ENCODE results near the gene LY9.

LY9 gene

DNA sequence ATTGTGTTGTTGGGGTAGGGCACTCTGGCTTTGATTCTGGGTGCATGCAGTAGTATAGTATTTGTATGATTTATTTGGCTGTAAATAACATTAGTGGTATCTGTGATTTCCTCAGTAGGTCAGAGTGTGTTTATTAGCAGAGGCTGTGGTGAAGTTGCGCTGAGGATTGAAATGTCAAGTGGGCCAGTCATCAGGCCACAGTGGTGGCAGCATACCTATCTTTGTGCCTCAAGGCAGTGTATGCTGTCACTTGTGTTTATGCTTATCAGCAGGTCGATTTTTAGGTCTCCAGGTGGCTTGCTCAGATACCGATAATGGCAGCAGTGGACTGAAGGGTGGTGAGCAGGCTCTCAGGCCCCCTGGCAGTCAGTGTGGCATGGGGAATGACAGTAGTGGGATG, 11.3 kb downstream of the LY9 start:
- H4K20me1 ChIP-seq (ENCODE audit: insufficient read depth, low read length, poor library complexity, severe bottlenecking), result no peaks in the 10 kb centered on the region
- peaks cover 11% of the 10 kb centered on the region for H3K27me3 ChIP-seq (ENCODE audit: insufficient read depth, low read length, poor library complexity, severe bottlenecking)
- H2AFZ ChIP-seq (ENCODE audit: low read length), result no peak overlapping the region
- no peaks in the 10 kb centered on the region for H3K9me2 ChIP-seq (replicated peaks; ENCODE audit: low read depth, low read length)
- no peaks in the 10 kb centered on the region for H3F3A ChIP-seq (ENCODE audit: low read depth)
- no peak overlapping the region for H3K9ac ChIP-seq (ENCODE audit: low read depth, low read length, poor library complexity, severe bottlenecking)
- H3K4me1 ChIP-seq (ENCODE audit: insufficient read depth, low read length, poor library complexity, severe bottlenecking), result no peaks in the 10 kb centered on the region
- no peaks in the 10 kb centered on the region for H3K79me2 ChIP-seq (ENCODE audit: insufficient read depth, low read length)
- peaks cover 5% of the 10 kb centered on the region; the same call in 1 of the 2 replicates for H3K9me3 ChIP-seq (ENCODE audit: insufficient read depth, low read depth, low read length)
- TF ChIP-seq, protein P1, sequence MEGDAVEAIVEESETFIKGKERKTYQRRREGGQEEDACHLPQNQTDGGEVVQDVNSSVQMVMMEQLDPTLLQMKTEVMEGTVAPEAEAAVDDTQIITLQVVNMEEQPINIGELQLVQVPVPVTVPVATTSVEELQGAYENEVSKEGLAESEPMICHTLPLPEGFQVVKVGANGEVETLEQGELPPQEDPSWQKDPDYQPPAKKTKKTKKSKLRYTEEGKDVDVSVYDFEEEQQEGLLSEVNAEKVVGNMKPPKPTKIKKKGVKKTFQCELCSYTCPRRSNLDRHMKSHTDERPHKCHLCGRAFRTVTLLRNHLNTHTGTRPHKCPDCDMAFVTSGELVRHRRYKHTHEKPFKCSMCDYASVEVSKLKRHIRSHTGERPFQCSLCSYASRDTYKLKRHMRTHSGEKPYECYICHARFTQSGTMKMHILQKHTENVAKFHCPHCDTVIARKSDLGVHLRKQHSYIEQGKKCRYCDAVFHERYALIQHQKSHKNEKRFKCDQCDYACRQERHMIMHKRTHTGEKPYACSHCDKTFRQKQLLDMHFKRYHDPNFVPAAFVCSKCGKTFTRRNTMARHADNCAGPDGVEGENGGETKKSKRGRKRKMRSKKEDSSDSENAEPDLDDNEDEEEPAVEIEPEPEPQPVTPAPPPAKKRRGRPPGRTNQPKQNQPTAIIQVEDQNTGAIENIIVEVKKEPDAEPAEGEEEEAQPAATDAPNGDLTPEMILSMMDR (conservative IDR thresholded peaks at IDR 0.05; ENCODE audit: low read length), result no peak
- no peak for TF ChIP-seq EZH2phosphoT487 (IDR thresholded peaks at IDR 0.05; ENCODE audit: borderline replicate concordance)
- no peak overlapping the region for H3K4me2 ChIP-seq (ENCODE audit: low read depth, low read length, poor library complexity, severe bottlenecking)
- H3K36me3 ChIP-seq (ENCODE audit: insufficient read depth, low read length), result no peaks in the 10 kb centered on the region
- no peak overlapping the region for H3K4me3 ChIP-seq (ENCODE audit: low read length, poor library complexity, severe bottlenecking)

DNA sequence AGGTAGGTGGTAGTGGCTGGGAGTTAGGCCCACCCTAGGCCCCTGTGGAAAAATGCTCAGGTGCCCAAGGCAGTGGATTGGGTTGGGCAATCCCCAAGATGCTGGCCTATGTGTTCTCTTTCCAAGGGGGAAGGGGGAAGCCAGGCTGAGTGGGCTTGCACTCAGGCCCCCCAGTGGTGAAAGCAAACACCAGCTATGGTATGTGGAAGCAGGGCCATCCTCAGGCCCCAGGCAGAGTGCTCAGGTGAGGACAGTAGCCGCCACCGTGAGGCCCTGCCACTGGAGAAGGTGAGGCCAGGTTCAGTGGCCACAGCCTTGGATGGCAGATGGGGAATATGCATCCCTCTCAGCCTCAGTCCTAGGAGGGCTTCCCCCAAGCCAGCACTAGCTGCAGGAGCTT, 11.8 kb downstream of the LY9 start:
- Histone ChIP-seq H3K27me3 (ENCODE audit: insufficient read depth, low read length, poor library complexity, severe bottlenecking) (peaks cover 11% of the 10 kb centered on the region), H3K79me2 (ENCODE audit: insufficient read depth, low read length) (no peaks in the 10 kb centered on the region), H4K20me1 (ENCODE audit: insufficient read depth, low read length, poor library complexity, severe bottlenecking) (no peaks in the 10 kb centered on the region), H2AFZ (ENCODE audit: low read length) (no peak overlapping the region), H3K9me2 (replicated peaks; ENCODE audit: low read depth, low read length) (no peaks in the 10 kb centered on the region), H3K4me2 (ENCODE audit: low read depth, low read length, poor library complexity, severe bottlenecking) (no peak overlapping the region), H3F3A (ENCODE audit: low read depth) (no peaks in the 10 kb centered on the region), H3K9me3 (ENCODE audit: insufficient read depth, low read depth, low read length) (peaks cover 5% of the 10 kb centered on the region; the same call in 1 of the 2 replicates), H3K4me1 (ENCODE audit: insufficient read depth, low read length, poor library complexity, severe bottlenecking) (no peaks in the 10 kb centered on the region), H3K4me3 (ENCODE audit: low read length, poor library complexity, severe bottlenecking) (no peak overlapping the region), H3K36me3 (ENCODE audit: insufficient read depth, low read length) (no peaks in the 10 kb centered on the region), H3K9ac (ENCODE audit: low read depth, low read length, poor library complexity, severe bottlenecking) (no peak overlapping the region)
- TF ChIP-seq, protein P1 (conservative IDR thresholded peaks at IDR 0.05; ENCODE audit: low read length), result no peak
- TF ChIP-seq EZH2phosphoT487 (IDR thresholded peaks at IDR 0.05; ENCODE audit: borderline replicate concordance), result no peak

DNA sequence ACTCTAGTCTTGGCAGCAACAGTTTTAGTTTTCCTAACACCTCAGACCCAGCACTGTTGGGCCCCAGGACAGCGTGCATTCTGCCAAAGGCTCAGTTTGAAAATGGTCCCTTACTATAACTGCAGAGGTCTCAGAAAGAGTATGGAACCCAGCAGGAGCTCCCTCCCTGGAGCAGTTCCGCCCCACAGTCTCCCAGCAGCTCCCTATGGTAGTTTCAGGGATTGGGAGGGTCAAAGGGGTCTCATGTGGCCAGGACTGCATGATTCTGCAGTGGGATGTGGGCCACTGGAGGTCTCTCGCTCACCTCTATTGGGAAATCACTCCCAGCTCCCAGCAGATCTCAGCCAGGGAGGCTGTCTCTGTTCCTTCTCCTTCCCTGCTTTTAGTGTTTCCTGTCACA, 12.3 kb downstream of the LY9 start:
- Histone ChIP-seq H3K79me2 (ENCODE audit: insufficient read depth, low read length) (no peaks in the 10 kb centered on the region), H3K27me3 (ENCODE audit: insufficient read depth, low read length, poor library complexity, severe bottlenecking) (peaks cover 11% of the 10 kb centered on the region), H3K9me2 (replicated peaks; ENCODE audit: low read depth, low read length) (no peaks in the 10 kb centered on the region), H3K4me2 (ENCODE audit: low read depth, low read length, poor library complexity, severe bottlenecking) (no peak overlapping the region), H3F3A (ENCODE audit: low read depth) (no peaks in the 10 kb centered on the region), H3K9ac (ENCODE audit: low read depth, low read length, poor library complexity, severe bottlenecking) (no peak overlapping the region), H3K36me3 (ENCODE audit: insufficient read depth, low read length) (no peaks in the 10 kb centered on the region), H2AFZ (ENCODE audit: low read length) (no peak overlapping the region), H3K4me1 (ENCODE audit: insufficient read depth, low read length, poor library complexity, severe bottlenecking) (no peaks in the 10 kb centered on the region), H3K4me3 (ENCODE audit: low read length, poor library complexity, severe bottlenecking) (no peak overlapping the region), H4K20me1 (ENCODE audit: insufficient read depth, low read length, poor library complexity, severe bottlenecking) (no peaks in the 10 kb centered on the region), H3K9me3 (ENCODE audit: insufficient read depth, low read depth, low read length) (peaks cover 5% of the 10 kb centered on the region; the same call in 1 of the 2 replicates)
- TF ChIP-seq, protein P1 (conservative IDR thresholded peaks at IDR 0.05; ENCODE audit: low read length), result no peak
- no peak for TF ChIP-seq EZH2phosphoT487 (IDR thresholded peaks at IDR 0.05; ENCODE audit: borderline replicate concordance)

Data from Loucy (cell line).